Measurements from ENCODE around the gene DCAF5.

DCAF5 gene

DNA sequence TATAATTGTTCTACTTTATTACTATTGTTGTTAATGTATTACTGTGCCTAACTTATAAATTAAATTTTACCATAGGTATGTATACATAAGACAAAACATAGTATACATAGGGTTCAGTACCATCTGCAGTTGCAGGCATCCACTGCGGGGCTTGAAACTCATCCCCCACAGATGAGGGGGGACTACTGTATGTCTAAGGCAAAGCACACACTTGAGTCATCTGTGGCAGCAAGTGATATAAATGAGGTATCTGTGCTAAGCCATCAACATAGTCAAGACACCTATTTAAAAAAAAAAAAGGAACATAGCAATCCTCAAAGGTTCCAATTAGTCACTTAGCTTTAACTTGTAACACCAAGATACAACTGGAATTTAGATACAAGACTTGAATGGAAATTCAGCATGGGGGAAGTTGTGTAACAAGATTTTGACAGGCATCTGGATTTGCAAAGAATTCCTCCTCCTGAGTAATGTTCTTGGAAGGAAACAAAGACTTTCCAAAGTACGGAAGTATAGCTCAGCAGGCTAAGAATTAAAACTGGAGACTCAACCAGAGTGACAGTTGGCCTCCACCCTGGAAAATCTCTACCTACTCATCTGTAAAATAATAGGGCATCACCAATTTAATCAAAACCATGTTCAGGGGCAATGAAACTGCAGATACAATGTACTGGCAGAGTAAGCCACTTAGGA is 14.9 kb downstream of the DCAF5 start:
- Histone ChIP-seq H3K36me3 (replicated peaks) (no peaks in the 10 kb centered on the region), H3K4me3 (ENCODE audit: low read depth, low read length) (no peak overlapping the region), H3K27me3 (replicated peaks) (no peaks in the 10 kb centered on the region), H3K27ac (no peak overlapping the region)
- no peak for DNase-seq
- TF ChIP-seq, protein P1, sequence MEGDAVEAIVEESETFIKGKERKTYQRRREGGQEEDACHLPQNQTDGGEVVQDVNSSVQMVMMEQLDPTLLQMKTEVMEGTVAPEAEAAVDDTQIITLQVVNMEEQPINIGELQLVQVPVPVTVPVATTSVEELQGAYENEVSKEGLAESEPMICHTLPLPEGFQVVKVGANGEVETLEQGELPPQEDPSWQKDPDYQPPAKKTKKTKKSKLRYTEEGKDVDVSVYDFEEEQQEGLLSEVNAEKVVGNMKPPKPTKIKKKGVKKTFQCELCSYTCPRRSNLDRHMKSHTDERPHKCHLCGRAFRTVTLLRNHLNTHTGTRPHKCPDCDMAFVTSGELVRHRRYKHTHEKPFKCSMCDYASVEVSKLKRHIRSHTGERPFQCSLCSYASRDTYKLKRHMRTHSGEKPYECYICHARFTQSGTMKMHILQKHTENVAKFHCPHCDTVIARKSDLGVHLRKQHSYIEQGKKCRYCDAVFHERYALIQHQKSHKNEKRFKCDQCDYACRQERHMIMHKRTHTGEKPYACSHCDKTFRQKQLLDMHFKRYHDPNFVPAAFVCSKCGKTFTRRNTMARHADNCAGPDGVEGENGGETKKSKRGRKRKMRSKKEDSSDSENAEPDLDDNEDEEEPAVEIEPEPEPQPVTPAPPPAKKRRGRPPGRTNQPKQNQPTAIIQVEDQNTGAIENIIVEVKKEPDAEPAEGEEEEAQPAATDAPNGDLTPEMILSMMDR (IDR thresholded peaks at IDR 0.05; ENCODE audit: low read depth, low read length, missing control alignments): no peak
- in situ Hi-C loops (cut with HindIII; ENCODE audit: low pct_ligation_motif_present, low sequenced_read_pairs): no loop called here

DNA sequence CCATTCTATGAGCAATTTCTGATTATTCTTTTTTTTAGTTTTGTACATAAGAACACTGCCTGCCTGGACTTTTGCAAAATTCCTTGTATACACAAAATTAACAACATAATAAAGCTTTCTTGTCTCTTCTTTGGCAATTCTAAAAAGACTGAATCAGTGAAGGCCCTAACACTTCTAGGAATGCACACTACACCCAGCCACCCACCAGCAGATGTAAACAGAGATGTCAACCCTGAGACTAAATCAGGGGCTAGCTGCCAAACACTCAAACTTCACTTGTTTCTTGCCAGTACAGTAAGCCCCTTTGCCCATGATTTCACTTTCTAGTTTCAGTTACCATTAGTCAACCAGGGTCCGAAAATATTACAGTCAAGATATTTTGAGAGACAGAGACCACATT is 15.5 kb downstream of the DCAF5 start:
- Histone ChIP-seq H3K27ac (no peak overlapping the region), H3K36me3 (replicated peaks) (no peaks in the 10 kb centered on the region), H3K4me3 (ENCODE audit: low read depth, low read length) (no peak overlapping the region), H3K27me3 (replicated peaks) (no peaks in the 10 kb centered on the region)
- no peak for DNase-seq
- in situ Hi-C loops (cut with HindIII; ENCODE audit: low pct_ligation_motif_present, low sequenced_read_pairs): no loop called here
- TF ChIP-seq, protein P1 (IDR thresholded peaks at IDR 0.05; ENCODE audit: low read depth, low read length, missing control alignments): no peak

DNA sequence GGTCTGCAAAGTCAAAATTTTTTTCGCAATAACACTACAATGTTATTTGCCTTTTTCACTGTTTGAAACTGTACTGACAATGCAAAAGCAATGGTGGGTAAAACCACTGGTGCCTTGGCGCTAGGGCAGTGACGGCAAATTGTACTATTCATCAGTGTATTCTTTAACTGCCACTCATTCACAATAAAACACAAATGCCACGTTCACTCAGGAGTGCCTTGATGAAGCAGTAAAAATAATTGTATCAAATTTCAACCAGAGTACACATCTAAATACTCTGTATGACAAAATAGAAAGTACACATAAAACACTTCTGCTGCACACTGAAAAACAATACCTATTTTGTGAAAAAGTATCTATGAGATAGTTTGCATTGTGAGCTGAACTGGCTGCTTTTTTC is 17.8 kb downstream of the DCAF5 start:
- in situ Hi-C loops (cut with HindIII; ENCODE audit: low pct_ligation_motif_present, low sequenced_read_pairs): no loop called here
- no peak for DNase-seq
- H3K27me3 ChIP-seq (replicated peaks): no peaks in the 10 kb centered on the region
- no peaks in the 10 kb centered on the region for H3K36me3 ChIP-seq (replicated peaks)
- TF ChIP-seq, protein P1 (IDR thresholded peaks at IDR 0.05; ENCODE audit: low read depth, low read length, missing control alignments): no peak
- H3K27ac ChIP-seq: no peak overlapping the region
- H3K4me3 ChIP-seq (ENCODE audit: low read depth, low read length): no peak overlapping the region

DNA sequence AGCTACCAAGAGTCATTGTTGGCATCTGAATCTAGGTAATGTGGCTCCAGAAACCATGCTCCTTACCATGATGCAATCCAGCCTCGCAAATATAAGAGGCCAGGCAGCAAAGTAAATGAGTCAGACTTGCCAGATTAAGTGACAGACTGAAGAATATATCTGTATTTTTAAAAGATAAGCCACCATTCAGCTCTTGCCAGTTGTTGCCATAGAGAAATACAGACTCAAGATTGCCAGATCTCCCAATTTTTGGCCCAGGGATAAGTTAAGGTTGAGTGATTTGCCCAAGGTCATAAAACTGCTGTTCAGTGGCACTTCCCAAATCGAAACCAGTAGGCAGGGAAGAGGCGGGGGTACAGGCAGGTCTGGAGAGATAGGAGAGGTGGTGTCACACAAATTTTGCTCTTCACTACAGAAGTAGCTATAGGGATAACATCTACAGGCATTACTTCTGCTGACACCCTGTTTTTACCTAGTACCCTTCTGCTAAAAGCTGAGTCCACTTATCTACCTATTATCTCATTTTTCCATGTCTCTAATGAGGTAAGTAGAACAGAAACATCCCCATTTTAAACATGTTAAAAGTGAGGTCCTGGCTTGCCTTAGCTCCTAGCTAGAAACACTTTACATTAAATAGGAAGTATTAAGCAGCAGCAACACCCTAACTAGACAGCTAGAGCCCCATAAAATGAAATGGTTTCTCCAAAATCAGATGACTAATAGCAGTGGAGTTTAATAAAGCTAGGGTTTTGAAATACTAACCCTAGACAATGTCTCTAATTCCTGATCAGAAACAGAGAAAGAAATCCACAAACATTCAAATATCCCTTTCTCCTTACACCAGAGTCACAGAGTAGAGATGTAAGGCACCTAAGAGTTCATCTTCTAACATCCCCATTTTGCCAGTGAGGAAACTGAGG is 19.5 kb downstream of the DCAF5 start:
- no peaks in the 10 kb centered on the region for H3K36me3 ChIP-seq (replicated peaks)
- TF ChIP-seq, protein P1 (IDR thresholded peaks at IDR 0.05; ENCODE audit: low read depth, low read length, missing control alignments): no peak
- in situ Hi-C loops (cut with HindIII; ENCODE audit: low pct_ligation_motif_present, low sequenced_read_pairs): no loop called here
- peak overlapping the region; percentile 67 for H3K27ac ChIP-seq
- DNase-seq: peak; percentile 86
- no peak overlapping the region for H3K4me3 ChIP-seq (ENCODE audit: low read depth, low read length)
- H3K27me3 ChIP-seq (replicated peaks): no peaks in the 10 kb centered on the region

DNA sequence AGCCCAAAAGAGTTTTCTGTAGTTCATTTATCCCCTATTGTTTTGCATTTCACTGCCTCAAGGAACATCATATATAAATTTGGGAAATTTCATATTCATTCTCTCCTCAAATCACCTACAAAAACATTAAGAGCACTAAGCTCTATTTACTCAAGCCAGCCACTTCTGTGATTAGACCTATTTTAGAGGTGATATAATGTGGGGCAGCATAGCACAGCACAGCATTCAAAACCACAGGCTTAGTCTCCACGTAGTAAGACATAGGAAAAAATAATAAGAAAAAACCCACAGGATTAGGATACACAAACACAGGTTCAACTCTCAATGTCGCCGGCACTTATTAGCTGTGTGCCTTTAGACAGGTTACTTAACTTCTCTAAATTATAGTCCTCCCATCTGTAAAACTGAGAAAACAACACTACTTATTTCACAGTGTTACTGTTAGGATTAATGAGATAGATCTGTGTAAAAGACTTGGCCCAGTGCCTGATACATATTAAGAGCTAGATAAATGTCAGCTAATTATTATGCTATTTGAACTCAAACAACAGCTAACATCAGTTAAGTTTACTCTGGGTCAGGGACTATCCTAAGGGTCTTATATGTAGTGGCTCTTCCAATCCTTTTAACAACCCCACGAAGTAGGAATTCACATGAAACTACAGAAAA is 20.3 kb downstream of the DCAF5 start:
- DNase-seq: peak; percentile 33

More for the DNA sequence above, 20.3 kb downstream of the DCAF5 start:
- H3K27me3 ChIP-seq (replicated peaks): no peaks in the 10 kb centered on the region
- H3K4me3 ChIP-seq (ENCODE audit: low read depth, low read length): no peak overlapping the region
- peak overlapping the region; percentile 67 for H3K27ac ChIP-seq
- in situ Hi-C loops (cut with HindIII; ENCODE audit: low pct_ligation_motif_present, low sequenced_read_pairs): no loop called here
- no peaks in the 10 kb centered on the region for H3K36me3 ChIP-seq (replicated peaks)
- TF ChIP-seq, protein P1 (IDR thresholded peaks at IDR 0.05; ENCODE audit: low read depth, low read length, missing control alignments): no peak

Measured in brain microvascular endothelial cell (primary cell).